K562 (cell line): ENCODE data around the gene RASL10B. TPM values are rescaled to one million over a fixed set of nuclear protein-coding genes. Genes with fewer than 3 reads are reported as not detected.

Experiments used
- ATAC-seq: fragments of 200-7000 bp; cut with Tn5 transposase; 3 replicates; pipeline ENCODE4 v1.9.1; 2020; ENCODE audit warnings: moderate library complexity
- Bru-seq: library from RNA; stranded (reverse); fragments of 400-500 nt; gene quantifications from one replicate; lab custom pipeline; 2021; lab: Mats Ljungman, UMichigan
- BruChase-seq, 2 experiments: library from RNA; stranded (reverse); fragments of 400-500 nt; gene quantifications; one replicate each; lab custom pipeline; 2021; lab: Mats Ljungman, UMichigan
- BruUV-seq: library from RNA; stranded (reverse); fragments of 400-500 nt; replicated peaks from 2 replicates; lab custom pipeline; 2021; lab: Mats Ljungman, UMichigan
- CTCF ChIA-PET: fragments of 300-600 bp; formaldehyde crosslinking; extraction: SDS; loops from one replicate; lab custom pipeline; 2021; ENCODE audit warnings: low intra/inter-chr PET ratio; lab: Yijun Ruan, JAX
- POLR2A ChIA-PET: fragments of 300-600, 350-650 bp; sonication (Branson Sonifier 250); formaldehyde crosslinking; extraction: SDS; loops from one replicate; lab custom pipeline; 2021; ENCODE audit warnings: antibody characterized with exemption, inconsistent platforms; lab: Yijun Ruan, JAX
- DNase-seq, 4 experiments: peaks; one replicate each; pipeline versions ENCODE4 v3.0.0 to v3.0.0-alpha.2; 2011 to 2018; ENCODE audit warnings: low spot score in 3 of 4, mixed read lengths in 3 of 4; ENCODE audit errors: extremely low read depth in 1 of 4
- FAIRE-seq: peaks from 2 replicates; lab custom pipeline; 2011; peaks lifted over from hg19 to GRCh38; lab: Jason Lieb, UNC
- H2AFZ ChIP-seq: 2 replicates; pipeline ENCODE4 v1.6.0; 2011; ENCODE audit warnings: low read depth, low read length, control low read depth, inconsistent platforms
- H3K27ac ChIP-seq: fragments of 200-600 bp; 3 replicates; pipeline ENCODE4 v1.8.0; 2011; ENCODE audit warnings: low read depth, mild to moderate bottlenecking, control low read depth, inconsistent platforms, low read length, moderate library complexity, mixed read lengths; ENCODE audit errors: extremely low read depth
- H3K27me3 ChIP-seq, 2 experiments: fragments of 300-600 bp in 1 of 2; 2 replicates in 1 of 2; 3 replicates in 1 of 2; pipeline versions ENCODE4 v1.6.0 to v1.8.0; 2011; ENCODE audit warnings: inconsistent platforms in 2 of 2, low read length in 2 of 2, mild to moderate bottlenecking in 1 of 2, mixed read lengths in 1 of 2, moderate library complexity in 1 of 2; ENCODE audit not compliant: control insufficient read depth in 2 of 2, insufficient read depth in 2 of 2
- H3K36me3 ChIP-seq: fragments of 300-600 bp; 3 replicates; pipeline ENCODE4 v1.8.0; 2011; ENCODE audit warnings: mild to moderate bottlenecking, low read length, inconsistent platforms; ENCODE audit not compliant: control insufficient read depth, insufficient read depth
- H3K4me1 ChIP-seq, 2 experiments: fragments of 200-600 bp in 1 of 2; replicated peaks in 1 of 2; 2 replicates in 1 of 2; 3 replicates in 1 of 2; pipeline versions ENCODE4 v1.5.1 to v1.8.0; 2011; ENCODE audit warnings: inconsistent platforms in 2 of 2, low read length in 2 of 2, mild to moderate bottlenecking in 1 of 2, mixed read lengths in 1 of 2, moderate library complexity in 1 of 2; ENCODE audit not compliant: control insufficient read depth in 2 of 2, insufficient read depth in 2 of 2
- H3K4me2 ChIP-seq: 2 replicates; pipeline ENCODE4 v1.6.1; 2011; ENCODE audit warnings: low read length, control low read depth, inconsistent platforms, mixed read lengths; ENCODE audit not compliant: insufficient read depth
- H3K4me3 ChIP-seq: fragments of 200-600 bp; sonication (generic), shearing (Covaris generic); 2 replicates; pipeline ENCODE4 v1.5.1; 2016; ENCODE audit warnings: control low read depth, inconsistent platforms
- H3K79me2 ChIP-seq: fragments of 200-600 bp; 3 replicates; pipeline ENCODE4 v1.8.0; 2011; ENCODE audit warnings: low read length, inconsistent platforms; ENCODE audit not compliant: control insufficient read depth, insufficient read depth
- H3K9ac ChIP-seq, 2 experiments: 2 replicates each; pipeline versions ENCODE4 v1.6.0 to v1.6.1; 2011; ENCODE audit warnings: low read depth in 2 of 2, low read length in 2 of 2, control low read depth in 1 of 2, inconsistent platforms in 1 of 2, mild to moderate bottlenecking in 1 of 2, mixed read lengths in 1 of 2; ENCODE audit not compliant: insufficient read depth in 1 of 2
- H3K9me1 ChIP-seq: one replicate; pipeline ENCODE4 v1.6.0; 2011; ENCODE audit warnings: inconsistent platforms, mild to moderate bottlenecking, low read length, moderate library complexity; ENCODE audit not compliant: control insufficient read depth, insufficient read depth
- H3K9me3 ChIP-seq: replicated peaks from 2 replicates; pipeline ENCODE4 v1.5.1; 2011; ENCODE audit warnings: low read depth, low read length, inconsistent platforms; ENCODE audit not compliant: control insufficient read depth, insufficient read depth
- H4K20me1 ChIP-seq: replicated peaks from 2 replicates; pipeline ENCODE4 v1.6.1; 2011; ENCODE audit warnings: low read length, inconsistent platforms, mixed read lengths; ENCODE audit not compliant: control insufficient read depth, insufficient read depth
- BRD4 ChIP-seq: fragments of 200-600 bp; sonication (generic); IDR thresholded peaks from 2 replicates; pipeline ENCODE4 v1.6.1; 2017; ENCODE audit warnings: inconsistent platforms
- CBX8 ChIP-seq: fragments of 200-600 bp; sonication (generic); IDR thresholded peaks from 2 replicates; pipeline ENCODE4 v1.6.1; 2012; ENCODE audit warnings: borderline replicate concordance, mixed run types, low read depth, mild to moderate bottlenecking, moderate library complexity, mixed read lengths, low read length, control low read depth, inconsistent platforms; ENCODE audit not compliant: poor library complexity, severe bottlenecking; ENCODE audit errors: extremely low read depth
- E2F6 ChIP-seq, 2 experiments: IDR thresholded peaks; 2 replicates each; pipeline ENCODE4 v1.6.1; 2011; ENCODE audit warnings: borderline replicate concordance in 1 of 2, control low read depth in 1 of 2, low read depth in 1 of 2, low read length in 1 of 2, mild to moderate bottlenecking in 1 of 2, mixed read lengths in 1 of 2, moderate library complexity in 1 of 2; ENCODE audit not compliant: insufficient read depth in 1 of 2, insufficient read length in 1 of 2, poor library complexity in 1 of 2, severe bottlenecking in 1 of 2; ENCODE audit errors: extremely low read depth in 1 of 2
- HCFC1 ChIP-seq: IDR thresholded peaks from 2 replicates; pipeline ENCODE4 v1.6.1; 2012; ENCODE audit warnings: low read depth, low read length, improper control_type of control experiment
- ILF3 ChIP-seq: fragments of 450-650 bp; IDR thresholded peaks from 2 replicates; pipeline ENCODE4 v1.6.1; 2018; ENCODE audit warnings: antibody characterized with exemption, mild to moderate bottlenecking, moderate library complexity, borderline replicate concordance
- VEZF1 ChIP-seq: fragments of 200-800 bp; sonication (Bioruptor generic); IDR thresholded peaks from 2 replicates; pipeline ENCODE4 v1.6.1; 2017; ENCODE audit warnings: missing genetic modification characterization, missing compliant biosample characterization
- ZBED1 ChIP-seq: IDR thresholded peaks from 2 replicates; pipeline ENCODE4 v1.6.1; 2014
- ZBTB2 ChIP-seq: fragments of 450-650 bp; IDR thresholded peaks from 2 replicates; pipeline ENCODE4 v1.6.1; 2016; ENCODE audit warnings: antibody characterized with exemption
- ZKSCAN1 ChIP-seq: fragments of 150-350 bp; IDR thresholded peaks from 2 replicates; pipeline ENCODE4 v1.6.1; 2016; ENCODE audit warnings: low read depth, low read length
- ZNF263 ChIP-seq: sonication (generic); formaldehyde crosslinking; IDR thresholded peaks from 2 replicates; pipeline ENCODE4 v1.8.0; 2022; ENCODE audit warnings: mild to moderate bottlenecking, missing genetic modification reagents, borderline replicate concordance
- WGBS: fragments of 100-300 bp; shearing (Covaris generic); methylation state at CpG from one replicate; pipeline ENCODE4 v1.1.6; 2016; ENCODE audit warnings: low coverage, mixed read lengths; ENCODE audit not compliant: insufficient coverage; ENCODE audit errors: missing lambda C conversion rate; 5-methylcytosine and 5-hydroxymethylcytosine counted together
- in situ Hi-C: fragments of 300-500 bp; cut with MboI; formaldehyde crosslinking; loops from 4 replicates; pipeline ENCODE4 v1.15.0; 2018; ENCODE audit warnings: inconsistent platforms, mixed read lengths
- intact Hi-C: fragments of 100-400 bp; cut with micrococcal nuclease; formaldehyde crosslinking; loops from 2 replicates; pipeline ENCODE4 v1.14.2; 2022
- long read RNA-seq, 3 experiments: library from polyadenylated mRNA in 2 of 3; library from RNA in 1 of 3; unstranded in 2 of 3; stranded (forward) in 1 of 3; transcript quantifications; one replicate each; pipeline ENCODE4 v2.0.0, GENCODE V29; 2019 to 2022
- polyA minus RNA-seq, 3 experiments: library from RNA; depleted of rRNA, polyadenylated mRNA; stranded (reverse); fragments of >200 nt; gene quantifications; 2 replicates each; pipeline ENCODE4 v1.2.3, GENCODE V29; 2011
- polyA plus RNA-seq, 8 experiments: library from polyadenylated mRNA; depleted of rRNA in 4 of 8; stranded (reverse) in 5 of 8; unstranded in 3 of 8; fragments of >200 nt; fragmentation: Nextera tagmentation in 2 of 8; fragmentation: Illumina TruSeq in 1 of 8; extraction: Ambion mirVana in 2 of 8; extraction: Trizol in 1 of 8; gene quantifications; 2 replicates each; pipeline versions ENCODE4 v1.2.1 to v1.2.3, GENCODE V29; 2011 to 2014; ENCODE audit warnings: inconsistent platforms in 1 of 8, missing spikeins in 1 of 8
- total RNA-seq, 7 experiments: library from RNA; depleted of rRNA in 6 of 7; stranded (reverse); fragments of >200 nt in 6 of 7; fragmentation: Illumina TruSeq in 2 of 7; extraction: Trizol in 2 of 7; gene quantifications; 2 replicates each; pipeline versions ENCODE4 v1.2.1 to v1.2.3, GENCODE V29; 2011 to 2021; ENCODE audit warnings: low replicate concordance in 1 of 7

The RASL10B gene
- total RNA-seq (2011; cell fraction: chromatin; rRNA removed; ENCODE audit: low replicate concordance) = 0.32 TPM in 1 of 2 replicates, not detected in the other
- 0.17 and 1.4 TPM in 2 replicates for total RNA-seq (2011; cell fraction: nucleolus; rRNA removed)
- total RNA-seq (2011; cell fraction: nucleoplasm; rRNA removed) = 0.81 TPM in 1 of 2 replicates, not detected in the other
- total RNA-seq (2014; rRNA removed) (0.14 and 0.16 TPM in 2 replicates), total RNA-seq (2014; rRNA removed; fragmentation: Illumina TruSeq; extraction: Trizol) (0.04 and 0.06 TPM in 2 replicates), total RNA-seq (2015; rRNA removed; fragmentation: Illumina TruSeq; extraction: Trizol) (0.07 and 0.11 TPM in 2 replicates), total RNA-seq (2021) (0.11 and 0.22 TPM in 2 replicates), polyA plus RNA-seq (2011; rRNA removed) (0.16 and 0.31 TPM in 2 replicates), polyA plus RNA-seq (2014; fragmentation: Illumina TruSeq; extraction: Trizol) (0.11 and 0.12 TPM in 2 replicates), polyA plus RNA-seq (2014; fragmentation: Nextera tagmentation; extraction: Ambion mirVana) (not detected), polyA plus RNA-seq (2014; rRNA removed) (0.03 and 0.27 TPM in 2 replicates), polyA minus RNA-seq (2011; rRNA and poly(A)+ RNA removed) (0.09 and 0.25 TPM in 2 replicates), Bru-seq, nascent RNA (percentile 38 among the genes with signal in this experiment), BruChase-seq, experiment 1, labeled RNA remaining after a 2-hour chase (percentile 25 among the genes with signal in this experiment), BruChase-seq, experiment 2, labeled RNA remaining after a 6-hour chase (percentile 17 among the genes with signal in this experiment)
- polyA plus RNA-seq (2011; cell fraction: cytosol; rRNA removed) = 0.15 and 0.46 TPM in 2 replicates
- 0.04 and 0.46 TPM in 2 replicates for polyA plus RNA-seq (2011; cell fraction: nucleus; rRNA removed)
- 0.08 and 0.16 TPM in 2 replicates for polyA plus RNA-seq (2012)
- not detected in 2 replicates for polyA minus RNA-seq (2011; cell fraction: cytosol; rRNA and poly(A)+ RNA removed)
- polyA minus RNA-seq (2011; cell fraction: nucleus; rRNA and poly(A)+ RNA removed) = 0.11 and 0.67 TPM in 2 replicates
- long read RNA-seq, experiment 1, partial matches to known transcripts = 1 of 2 reads
- long read RNA-seq, experiment 1, other reads (novel, unspliced or antisense) = 1 of 2 reads
- long read RNA-seq, experiment 2 = 0 reads
- long read RNA-seq, experiment 3 = 0 reads

- WGBS = 38% methylated on average over 7 of the region's 44 CpGs
- TF ChIP-seq VEZF1 (peak; percentile 96), E2F6 (IDR thresholded peaks at IDR 0.05; ENCODE audit: borderline replicate concordance in 1 of 2, extremely low read depth in 1 of 2, insufficient read depth in 1 of 2, insufficient read length in 1 of 2, low read depth in 1 of 2, low read length in 1 of 2, poor library complexity in 1 of 2, severe bottlenecking in 1 of 2) (peak in 1 of 2 experiments; percentile 55), ILF3 (no peak), HCFC1 (no peak), CBX8 (no peak), ZNF263 (CRISPR knock-in tag) (no peak), BRD4 (no peak), ZBED1 (no peak), ZBTB2 (no peak), ZKSCAN1 (no peak)
These were observed at the start of gene RASL10B for GRCh38 chr17:35731239-35731916. Gene RASL10B, plus strand, starts transcription at chr17:35731639. Its CDS starts 3,546 bp downstream, at chr17:35735185.

More at GRCh38 chr17:35731239-35731916, at the start of gene RASL10B:
- peaks cover 19 to 44% of the 10 kb centered on the region in 2 experiments; a peak in 4 of 5 replicates for H3K27me3 ChIP-seq
- H3K79me2 ChIP-seq = no peaks in the 10 kb centered on the region
- ChIA-PET POLR2A (interaction anchor here (1.6 kb wide), 1 partner anchor 10 kb away, joined by 6 read pairs; no protein-coding TSS in a partner anchor), CTCF (interaction anchor here (0.5 kb wide), 1 partner anchor 36 kb away, joined by 3 read pairs; no protein-coding TSS in a partner anchor)
- peak within 1 kb of the TSS; percentile 54; the same call in 1 of the 2 replicates for H3K4me2 ChIP-seq
- no TSS peak for BruUV-seq
- peaks cover 11% of the 10 kb centered on the region; the same call in 1 of the 3 replicates for H3K36me3 ChIP-seq
- no peak for FAIRE-seq
- H2AFZ ChIP-seq = no peak within 1 kb of the TSS
- H3K4me1 ChIP-seq = peaks cover 3 to 17% of the 10 kb centered on the region in 2 experiments; a peak in 3 of 5 replicates
- peaks cover 2% of the 10 kb centered on the region; the same call in 1 of the 2 replicates for H4K20me1 ChIP-seq
- no peak within 1 kb of the TSS for H3K27ac ChIP-seq
- in situ Hi-C loops = loop anchor here (25.0 kb wide), 1 partner anchor 1294 kb away; no protein-coding TSS in a partner anchor
- peak; percentile 89 for ATAC-seq
- H3K9me1 ChIP-seq = no peaks in the 10 kb centered on the region
- no peaks in the 10 kb centered on the region for H3K9me3 ChIP-seq
- peak; percentile 56 to 93 (median 84) for DNase-seq
- peak within 1 kb of the TSS in 1 of 2 experiments; percentile 73; a peak in 2 of 4 replicates for H3K9ac ChIP-seq
- H3K4me3 ChIP-seq = peak within 1 kb of the TSS; percentile 41
- intact Hi-C loops = loop anchor here (5.0 kb wide), 1 partner anchor 174 kb away; no protein-coding TSS in a partner anchor
